Activated B cell treated with CpG ODN at 0.5 μM for 24 hours (primary cell): ENCODE measurements around the gene OR2T8. TPM values are rescaled to one million over a fixed set of nuclear protein-coding genes. Genes with fewer than 3 reads are reported as not detected.
"Not testable (repeated sequence)": the region's sequence is repeated elsewhere in the genome, so short reads cannot be mapped to it uniquely, and the experiment has no call there.

Experiments used
- ATAC-seq: fragments of 200-7000 bp; cut with Tn5 transposase; one replicate; pipeline ENCODE4 v1.10.0; 2021; ENCODE audit warnings: low read depth, mild to moderate bottlenecking, moderate library complexity
- CTCF ChIA-PET: fragments of 350-600 bp; sonication (Branson Sonifier 250); formaldehyde crosslinking; loops from one replicate; lab custom pipeline; 2021; ENCODE audit warnings: antibody characterized with exemption; lab: Charles Lee
- POLR2A ChIA-PET: fragments of 350-600 bp; sonication (Branson Sonifier 250); formaldehyde crosslinking; loops from one replicate; lab custom pipeline; 2021; ENCODE audit warnings: antibody characterized with exemption; lab: Charles Lee
- DNase-seq: peaks from one replicate; pipeline ENCODE4 v3.0.0; 2022
- H3K27ac Mint-ChIP-seq: one replicate; pipeline ENCODE4 v1.8.0; 2020; ENCODE audit warnings: mixed read lengths
- H3K27me3 Mint-ChIP-seq: one replicate; pipeline ENCODE4 v1.8.0; 2021; ENCODE audit warnings: mixed read lengths
- H3K36me3 Mint-ChIP-seq: one replicate; pipeline ENCODE4 v1.8.0; 2021; ENCODE audit warnings: low read depth, mixed read lengths
- H3K4me1 Mint-ChIP-seq: one replicate; pipeline ENCODE4 v1.8.0; 2021; ENCODE audit warnings: mixed read lengths
- H3K4me3 Mint-ChIP-seq: one replicate; pipeline ENCODE4 v1.8.0; 2020; ENCODE audit warnings: mild to moderate bottlenecking, mixed read lengths
- H3K9me3 Mint-ChIP-seq: one replicate; pipeline ENCODE4 v1.8.0; 2020; ENCODE audit warnings: mixed read lengths
- CTCF ChIP-seq: fragments of 200-600 bp; IDR thresholded peaks from one replicate; pipeline ENCODE4 v1.8.0; 2022; ENCODE audit warnings: antibody characterized with exemption, mild to moderate bottlenecking
- intact Hi-C: fragments of 100-400 bp; cut with micrococcal nuclease; formaldehyde crosslinking; loops from one replicate; pipeline ENCODE4 v1.15.1; 2024
- total RNA-seq: library from RNA; stranded (reverse); gene quantifications from 2 replicates; pipeline ENCODE4 v1.2.3, GENCODE V29; 2022

OR2T8 gene
- total RNA-seq, 1 donor from 2014 or later: not detected

GRCh38 chr1:247933989-247934388 lies 13.9 kb downstream of the OR2T8 start:
- Mint-ChIP-seq H3K9me3 (peaks cover 9% of the 10 kb centered on the region), H3K36me3 (no peaks in the 10 kb centered on the region), H3K27ac (no peak overlapping the region), H3K4me1 (no peaks in the 10 kb centered on the region), H3K4me3 (no peak overlapping the region), H3K27me3 (no peaks in the 10 kb centered on the region)
- ChIA-PET CTCF (no interaction called here), POLR2A (no interaction called here)
- intact Hi-C loops: loop anchor here (10.0 kb wide), 2 partner anchors 539 to 681 kb away; no protein-coding TSS in a partner anchor
- ATAC-seq (no peak), DNase-seq (no peak)
- no peak for TF ChIP-seq CTCF

GRCh38 chr1:247935781-247936180 lies 15.7 kb downstream of the OR2T8 start:
- Mint-ChIP-seq H3K27me3 (no peaks in the 10 kb centered on the region), H3K36me3 (no peaks in the 10 kb centered on the region), H3K27ac (no peak overlapping the region), H3K4me3 (no peak overlapping the region), H3K4me1 (no peaks in the 10 kb centered on the region), H3K9me3 (peaks cover 9% of the 10 kb centered on the region)
- ATAC-seq (no peak), DNase-seq (no peak)
- TF ChIP-seq CTCF: no peak
- POLR2A ChIA-PET: no interaction called here
- intact Hi-C loops: loop anchor here (2.0 to 10.0 kb wide), 3 partner anchors 541 to 871 kb away; no protein-coding TSS in a partner anchor
- CTCF ChIA-PET: no interaction called here

- POLR2A ChIA-PET: no interaction called here
- H3K9me3 Mint-ChIP-seq: peaks cover 9% of the 10 kb centered on the region
- ATAC-seq: no peak
Measured at GRCh38 chr1:247936415-247936814, 16.4 kb downstream of the OR2T8 start.

GRCh38 chr1:247936965-247937734 lies 17.1 kb downstream of the OR2T8 start:
- ATAC-seq (peak; percentile 100), DNase-seq (peak; percentile 81)
- H3K9me3 Mint-ChIP-seq, CTCF ChIA-PET, H3K4me1 Mint-ChIP-seq, H3K36me3 Mint-ChIP-seq, H3K27ac Mint-ChIP-seq, POLR2A ChIA-PET, H3K27me3 Mint-ChIP-seq: not testable (repeated sequence)
- intact Hi-C loops: loop anchor here (2.0 to 10.0 kb wide), 3 partner anchors 542 to 870 kb away; no protein-coding TSS in a partner anchor
- peak; percentile 75 for TF ChIP-seq CTCF
- peak overlapping the region; percentile 78 for H3K4me3 Mint-ChIP-seq

More at GRCh38 chr1:247936415-247936814, 16.4 kb downstream of the OR2T8 start:
- Mint-ChIP-seq H3K36me3 (no peaks in the 10 kb centered on the region), H3K4me1 (no peaks in the 10 kb centered on the region), H3K27ac (no peak overlapping the region), H3K27me3 (no peaks in the 10 kb centered on the region), H3K4me3 (no peak overlapping the region)
- TF ChIP-seq CTCF: no peak
- CTCF ChIA-PET: no interaction called here
- no peak for DNase-seq
- intact Hi-C loops: loop anchor here (2.0 to 10.0 kb wide), 3 partner anchors 542 to 870 kb away; no protein-coding TSS in a partner anchor

GRCh38 chr1:247942624-247943023 lies 22.6 kb downstream of the OR2T8 start:
- no peaks in the 10 kb centered on the region for H3K27me3 Mint-ChIP-seq
- intact Hi-C loops: no loop called here
- ATAC-seq (no peak), DNase-seq (no peak)
- no peaks in the 10 kb centered on the region for H3K36me3 Mint-ChIP-seq
- H3K9me3 Mint-ChIP-seq: peaks cover 4% of the 10 kb centered on the region
- H3K4me1 Mint-ChIP-seq: no peaks in the 10 kb centered on the region
- H3K27ac Mint-ChIP-seq: no peak overlapping the region
- TF ChIP-seq CTCF: no peak
- ChIA-PET POLR2A (no interaction called here), CTCF (no interaction called here)
- no peak overlapping the region for H3K4me3 Mint-ChIP-seq
